GM12891 (cell line): ENCODE results near the gene VMA21.

Experiments used
- PAX5 ChIP-seq: IDR thresholded peaks from 2 replicates; pipeline ENCODE4 v1.6.1; 2011; ENCODE audit warnings: low read length, moderate library complexity, mild to moderate bottlenecking; ENCODE audit not compliant: insufficient read depth, severe bottlenecking
- POLR2A ChIP-seq: IDR thresholded peaks from 2 replicates; pipeline ENCODE4 v1.6.1; 2011; ENCODE audit warnings: low read depth, low read length, control low read depth
- POLR2AphosphoS5 ChIP-seq: IDR thresholded peaks from 2 replicates; pipeline ENCODE4 v1.6.1; 2011; ENCODE audit warnings: low read depth, low read length, control low read depth
- POU2F2 ChIP-seq: IDR thresholded peaks from 2 replicates; pipeline ENCODE4 v1.6.1; 2011; ENCODE audit warnings: low read depth, mild to moderate bottlenecking, control low read depth, low read length, moderate library complexity
- SPI1 ChIP-seq: IDR thresholded peaks from 2 replicates; pipeline ENCODE4 v1.6.1; 2011; ENCODE audit warnings: low read depth, low read length, control low read depth
- TAF1 ChIP-seq: IDR thresholded peaks from 2 replicates; pipeline ENCODE4 v1.6.1; 2011; ENCODE audit warnings: low read depth, low read length, control low read depth

DNA sequence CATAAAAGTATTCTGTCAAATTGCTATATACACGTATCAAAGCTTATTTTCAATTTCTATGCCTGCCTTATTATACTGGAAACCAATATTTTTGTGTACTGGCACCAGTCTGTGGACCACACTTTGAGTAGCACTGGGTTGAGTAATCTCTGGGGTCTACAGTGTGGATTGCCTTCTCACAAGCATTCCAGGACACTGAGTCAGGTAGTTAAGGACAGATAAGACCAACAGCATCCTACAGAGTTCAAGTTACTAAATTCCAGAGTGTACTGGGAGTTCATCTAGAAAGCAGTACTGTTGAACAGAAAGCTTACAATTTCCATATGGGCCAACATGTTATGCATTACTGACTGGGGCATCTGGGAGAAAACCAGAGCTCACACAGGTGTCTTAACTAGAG lies 61.8 kb downstream of the VMA21 start:
- TF ChIP-seq POLR2AphosphoS5 (no peak), TAF1 (no peak), POU2F2 (no peak), POLR2A (no peak), SPI1 (no peak), PAX5 (no peak)
